NCI-H2107 treated with DMSO at 0.1 percent for 48 hours (cell line): ENCODE data around the gene FSTL4.

Source experiments
- DNase-seq: peaks from one replicate; lab custom pipeline; 2025; ENCODE audit not compliant: unreplicated experiment; lab: John Stamatoyannopoulos, UW

Gene FSTL4

DNA sequence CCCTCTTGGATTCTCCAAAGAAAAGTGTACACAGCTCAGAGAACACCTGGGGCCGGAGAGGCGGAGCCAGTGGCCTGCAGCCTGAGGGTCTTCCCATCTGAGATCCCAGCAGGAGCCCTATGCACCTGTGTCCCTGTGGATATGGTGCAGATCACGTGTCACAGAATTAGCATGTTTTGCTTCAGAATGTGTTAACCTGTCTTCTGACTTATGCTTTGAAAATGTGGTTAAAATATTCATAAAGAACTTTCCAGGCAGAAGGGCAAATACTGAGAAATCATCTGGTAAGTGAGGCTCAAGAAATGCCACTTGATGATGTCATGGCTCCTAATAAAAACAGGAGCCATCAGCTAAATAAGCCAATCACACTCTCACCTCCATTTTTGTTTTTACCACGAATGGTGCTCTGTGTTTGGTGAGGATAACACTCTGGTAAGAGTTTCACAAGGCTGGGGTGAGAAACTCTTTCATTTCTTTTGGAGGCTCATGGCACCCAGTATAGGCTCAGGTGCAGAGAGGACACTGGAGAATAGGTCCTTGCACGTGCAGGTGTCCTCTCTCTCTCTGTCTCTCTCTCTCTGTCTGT, 279.8 kb downstream of the FSTL4 start:
- no peak for DNase-seq

DNA sequence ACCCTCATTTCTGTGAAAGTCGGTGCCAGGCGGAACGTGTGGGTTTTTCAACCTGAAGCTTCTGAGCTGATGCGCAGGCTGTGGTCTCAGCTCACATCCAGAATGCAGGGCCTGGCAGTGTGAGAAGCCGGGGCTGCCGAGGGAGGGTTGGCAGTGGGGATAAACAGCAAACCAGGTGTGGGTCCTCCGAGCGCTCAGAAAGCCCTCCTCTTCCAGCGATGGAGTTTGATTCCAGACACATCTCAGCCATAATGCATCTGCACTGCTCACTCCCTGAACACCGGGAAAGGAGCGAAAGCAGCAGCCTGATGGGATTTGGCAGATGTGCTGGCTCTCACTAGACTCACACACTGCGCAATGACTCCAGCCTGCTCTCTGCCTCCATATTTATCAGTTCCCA, 280.4 kb downstream of the FSTL4 start:
- DNase-seq, result no peak

DNA sequence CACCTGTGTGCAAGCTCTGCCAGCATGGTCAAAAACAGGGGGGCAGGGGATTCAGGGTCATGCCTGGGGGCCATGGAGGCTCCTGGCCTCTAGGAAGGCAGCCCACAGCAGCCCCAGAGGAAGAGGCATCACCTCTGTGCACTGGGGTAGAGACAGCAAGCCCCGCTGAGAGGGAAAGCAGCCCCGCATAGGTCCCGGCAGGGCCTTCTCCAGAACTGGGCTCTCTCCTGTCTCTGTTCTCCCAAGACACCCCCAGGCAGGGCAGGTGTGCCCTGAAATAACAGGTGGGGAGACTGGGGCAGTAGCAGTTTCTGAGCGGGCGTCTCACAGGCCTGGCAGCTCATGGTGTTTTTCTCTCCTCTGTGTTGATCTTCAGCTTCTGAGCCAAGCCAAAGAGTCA, 281.4 kb downstream of the FSTL4 start:
- no peak for DNase-seq

DNA sequence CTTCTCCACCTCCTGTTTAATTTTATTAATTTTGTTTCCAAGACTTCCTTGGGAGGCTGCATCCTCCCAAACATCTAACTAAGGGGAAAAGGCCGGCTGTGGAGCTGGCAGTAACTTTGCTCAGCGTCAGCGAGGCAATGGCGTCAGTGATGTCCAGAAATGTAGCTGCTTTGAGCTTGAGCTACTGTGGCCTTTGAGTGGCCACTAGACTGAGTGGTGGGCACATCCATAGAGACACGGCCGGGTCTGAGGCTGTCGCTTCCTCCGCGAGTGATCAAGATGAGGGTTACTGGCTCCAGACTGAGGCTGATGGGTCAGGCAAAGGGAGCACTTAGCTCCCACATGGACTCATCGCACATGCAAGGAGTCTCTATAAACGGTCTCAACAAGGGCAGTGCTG, 283.5 kb downstream of the FSTL4 start:
- DNase-seq, result no peak

DNA sequence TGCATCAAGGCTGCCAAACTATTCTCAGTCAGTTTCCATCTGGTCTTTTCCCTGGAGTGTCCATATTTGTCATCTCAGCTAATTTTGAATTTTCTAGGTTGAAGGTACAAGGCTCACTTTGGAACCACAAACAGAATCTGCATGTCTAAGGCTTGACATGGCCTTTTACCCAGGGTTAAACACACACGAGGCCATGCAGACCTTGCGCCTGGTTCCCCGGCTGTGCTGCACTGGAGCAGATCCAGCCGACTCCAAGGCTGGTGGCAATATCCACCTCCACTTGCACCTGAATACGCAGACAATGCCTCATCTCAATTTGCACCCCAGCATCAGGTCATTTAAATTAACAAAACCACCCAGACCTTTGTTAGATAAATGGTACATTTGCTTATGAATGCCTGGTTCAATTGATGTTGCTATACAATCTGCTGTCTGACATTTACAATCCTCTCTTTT, 284.4 kb downstream of the FSTL4 start:
- no peak for DNase-seq

DNA sequence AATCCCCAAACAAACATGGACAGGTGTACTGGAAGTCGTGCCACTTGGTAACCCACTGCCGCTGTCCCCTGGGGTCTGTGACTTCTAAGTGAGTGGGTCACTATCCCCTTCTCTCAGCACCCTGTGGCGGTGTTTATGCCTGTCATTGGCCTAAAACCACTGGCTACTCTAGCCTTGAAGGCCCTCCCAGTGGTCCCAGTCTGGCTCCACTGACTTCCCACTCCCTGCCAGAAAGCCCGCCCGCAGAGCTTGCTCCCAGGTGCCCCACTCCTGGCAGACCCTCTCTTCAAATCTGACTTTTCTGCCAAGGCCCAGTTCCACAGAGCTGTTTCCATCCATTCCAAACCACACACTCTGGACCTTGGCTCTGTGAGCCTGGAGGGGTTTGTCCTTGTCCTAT, 286.0 kb downstream of the FSTL4 start:
- DNase-seq, result no peak

DNA sequence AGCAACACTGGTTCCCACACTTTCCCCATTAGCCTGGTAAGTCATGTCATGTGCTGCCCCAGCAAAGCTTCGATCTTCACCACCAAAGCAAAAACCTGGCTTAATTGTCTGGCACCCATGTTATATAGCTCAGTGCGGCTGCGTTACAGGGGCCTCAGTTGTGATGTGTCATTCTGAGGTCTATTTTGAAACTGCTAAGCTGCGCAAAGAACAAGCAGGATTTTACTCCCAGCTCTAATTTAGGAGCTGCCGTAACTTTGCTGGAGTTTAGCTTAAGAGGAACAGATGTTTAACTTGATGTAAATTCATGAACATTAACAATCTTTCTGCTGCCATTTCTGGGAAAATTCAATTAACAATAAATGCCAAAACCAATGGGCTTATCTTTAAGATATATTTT, 286.5 kb downstream of the FSTL4 start:
- no peak for DNase-seq

DNA sequence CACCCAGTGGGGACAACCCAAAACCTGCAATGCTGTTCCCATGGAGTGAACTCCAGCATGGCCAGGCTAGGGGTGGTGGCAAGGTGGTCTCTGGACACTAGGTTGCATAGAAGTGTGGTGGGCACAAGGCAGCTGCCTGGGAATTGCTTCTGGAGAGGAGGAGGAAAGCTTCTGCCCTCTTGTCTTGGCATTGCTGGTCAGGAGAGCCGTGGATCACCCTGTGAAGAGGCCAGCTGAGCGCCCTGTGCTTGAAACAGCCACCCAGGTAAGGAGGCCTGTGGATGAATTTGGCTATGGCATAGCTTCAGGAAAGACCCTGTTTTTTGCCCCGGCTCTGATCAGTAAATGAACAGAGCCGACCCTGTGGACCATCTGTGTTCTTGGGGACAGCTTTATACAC, 287.4 kb downstream of the FSTL4 start:
- no peak for DNase-seq

DNA sequence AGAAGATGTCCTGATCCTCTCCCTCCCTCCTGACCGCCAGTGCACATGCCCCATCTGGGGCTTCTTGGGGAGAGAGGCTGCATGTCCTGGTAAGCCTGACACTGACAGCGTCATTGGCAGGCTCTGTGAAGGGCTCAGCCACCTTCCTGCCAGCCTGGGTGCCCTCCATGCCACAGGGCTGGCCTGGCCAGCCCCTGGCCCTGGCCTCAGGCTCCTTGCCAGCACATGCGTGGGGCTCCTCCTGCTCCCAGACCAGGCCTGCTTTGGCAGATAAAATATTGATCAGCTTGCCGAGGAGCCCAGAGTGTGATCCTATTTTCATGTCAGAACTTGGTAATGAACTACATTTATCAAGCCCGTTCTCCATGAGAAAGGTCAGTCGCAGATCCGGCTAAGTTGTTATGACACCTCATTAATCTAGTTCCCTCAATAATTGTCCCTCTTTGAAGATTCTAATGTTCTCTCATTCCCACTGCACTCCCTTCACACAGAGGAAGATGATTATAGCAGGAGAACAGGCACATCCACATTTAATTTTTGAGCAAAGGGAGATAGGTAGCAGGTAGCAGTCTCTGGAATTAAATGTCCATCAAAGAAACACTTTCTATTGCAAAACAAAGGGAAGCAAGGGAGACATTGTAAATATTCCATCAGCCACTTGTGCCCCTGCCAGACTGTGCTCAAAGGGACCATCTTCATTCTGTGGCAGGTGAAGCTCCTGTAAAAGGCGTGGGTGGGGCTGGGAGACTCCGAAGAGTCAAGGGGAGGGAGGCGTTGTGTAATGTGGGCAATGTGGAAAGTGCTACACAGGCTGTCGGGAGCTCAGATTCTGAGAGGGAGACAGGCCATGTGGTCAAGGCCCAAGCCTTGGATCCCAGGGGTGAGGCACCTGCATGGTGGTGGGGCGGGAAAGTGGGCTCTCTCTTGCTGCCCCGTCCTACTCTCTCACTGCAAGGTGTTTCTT, 288.6 kb downstream of the FSTL4 start:
- no peak for DNase-seq

DNA sequence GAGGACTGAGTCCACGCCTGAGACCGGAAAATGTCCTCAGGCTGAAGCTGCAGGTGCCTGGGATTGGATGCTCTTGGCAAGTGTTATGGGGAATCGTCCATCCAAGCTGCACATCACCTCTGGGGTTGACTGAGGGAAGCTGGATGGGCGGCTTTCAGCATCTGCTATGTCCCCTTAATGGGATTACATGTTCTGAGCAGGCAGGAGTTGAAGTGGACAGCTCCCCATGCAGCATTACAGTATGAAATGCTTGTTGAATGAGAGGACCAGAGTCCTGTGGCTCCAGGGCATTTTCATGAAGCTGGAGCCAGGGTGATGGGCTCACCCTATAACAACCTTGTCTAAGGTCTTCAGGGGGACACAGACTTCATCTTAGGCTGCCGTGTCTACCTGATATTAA, 289.6 kb downstream of the FSTL4 start:
- no peak for DNase-seq

DNA sequence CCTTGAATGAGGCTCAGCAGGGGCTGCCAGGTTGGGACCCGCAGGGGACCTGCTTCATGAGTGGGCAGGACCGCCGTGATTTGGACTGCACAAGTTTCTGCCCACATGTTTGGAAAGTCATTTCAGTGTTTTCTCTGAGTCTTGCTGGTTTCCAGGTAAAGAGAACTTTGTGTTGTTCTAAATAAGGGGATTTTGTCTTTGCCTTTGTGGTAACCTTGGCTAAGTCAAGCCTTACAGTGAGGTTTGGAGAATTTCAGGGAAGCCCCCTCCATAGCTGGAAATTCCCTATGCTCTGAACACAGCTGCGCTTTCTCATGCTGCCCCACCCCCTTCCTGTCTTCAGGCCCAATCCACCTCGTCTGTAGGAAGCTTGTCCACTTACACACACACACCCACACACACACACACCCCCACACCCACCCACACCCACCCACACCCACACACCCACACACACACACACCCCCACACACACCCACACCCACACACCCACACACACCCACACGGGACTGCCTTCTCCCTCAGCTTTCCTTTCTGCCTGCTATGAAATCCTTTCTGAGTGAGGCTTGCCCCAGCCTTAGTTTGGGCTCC, 290.4 kb downstream of the FSTL4 start:
- no peak for DNase-seq

DNA sequence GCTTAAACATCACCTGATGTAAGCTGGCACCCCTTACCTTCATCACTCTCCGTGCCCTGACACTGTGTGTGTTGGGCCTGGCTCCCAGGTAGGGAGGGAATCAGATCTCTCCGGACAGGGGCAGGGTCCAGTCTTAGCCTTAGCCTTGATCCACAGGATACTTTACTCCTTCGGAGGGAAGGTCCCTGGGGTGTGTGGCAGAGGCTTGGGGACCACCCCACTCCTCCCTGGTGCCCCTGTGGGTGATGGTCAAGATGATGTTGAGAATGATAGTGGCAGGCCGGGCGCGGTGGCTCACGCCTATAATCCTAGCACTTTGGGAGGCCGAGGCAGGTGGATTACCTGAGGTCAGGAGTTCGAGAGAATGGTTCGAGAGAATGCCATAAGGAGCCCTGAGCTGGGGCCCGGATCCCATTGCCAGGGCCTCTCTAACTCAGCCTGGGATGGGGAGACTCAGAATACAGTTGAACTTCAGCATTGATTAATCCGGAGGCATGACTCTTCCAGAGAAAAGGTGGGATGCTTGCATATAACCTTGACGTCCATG, 291.0 kb downstream of the FSTL4 start:
- DNase-seq, result no peak

DNA sequence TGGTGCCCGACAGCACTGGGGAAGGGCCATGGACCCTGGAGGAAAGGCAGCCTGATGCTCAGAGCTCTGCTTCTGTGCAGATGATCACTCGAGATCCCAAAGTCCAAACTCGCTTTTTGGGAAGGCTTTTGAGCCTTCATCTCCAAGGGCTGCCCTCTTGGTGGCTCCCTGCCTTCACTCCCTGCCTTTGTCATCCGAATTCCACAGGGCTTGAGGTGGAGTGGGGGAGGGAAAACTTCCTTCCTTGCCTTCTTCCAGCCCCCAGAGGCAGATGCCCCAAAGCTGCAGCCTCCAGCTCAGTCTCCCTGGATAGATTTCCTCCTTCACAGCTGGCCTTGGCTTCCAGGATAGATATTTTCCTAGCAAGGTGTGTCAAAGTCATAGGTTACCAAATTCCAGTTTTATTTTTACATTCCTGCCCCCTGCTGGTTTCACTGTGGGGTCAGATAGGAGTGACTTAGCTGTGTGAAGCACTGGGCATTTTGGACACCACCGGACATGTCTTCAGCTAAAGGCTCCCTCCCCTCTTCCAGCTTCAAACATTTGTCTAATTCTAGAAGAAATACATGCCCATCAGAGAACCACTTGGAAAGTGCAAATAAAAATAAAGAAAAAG, 292.3 kb downstream of the FSTL4 start:
- DNase-seq, result no peak

DNA sequence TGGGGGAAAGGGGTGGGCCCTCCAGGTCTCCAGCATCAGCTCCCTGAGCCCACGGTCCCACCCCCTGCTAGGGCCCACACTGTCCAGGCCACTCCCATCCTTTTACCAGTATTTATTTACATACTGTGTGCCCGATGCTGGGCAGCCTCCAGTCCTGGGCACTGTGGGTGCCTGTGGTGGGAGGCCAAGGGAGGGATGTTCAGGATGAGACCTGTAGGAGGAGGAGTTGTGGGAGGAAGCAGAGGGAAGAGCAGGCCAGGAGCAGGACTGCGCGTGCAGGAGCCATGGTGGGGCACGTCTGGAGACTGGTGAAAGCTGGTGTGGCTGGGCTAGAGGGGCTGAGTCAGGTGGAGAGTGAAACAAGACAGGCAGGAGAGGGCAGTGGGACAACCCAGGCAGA, 293.1 kb downstream of the FSTL4 start:
- no peak for DNase-seq

DNA sequence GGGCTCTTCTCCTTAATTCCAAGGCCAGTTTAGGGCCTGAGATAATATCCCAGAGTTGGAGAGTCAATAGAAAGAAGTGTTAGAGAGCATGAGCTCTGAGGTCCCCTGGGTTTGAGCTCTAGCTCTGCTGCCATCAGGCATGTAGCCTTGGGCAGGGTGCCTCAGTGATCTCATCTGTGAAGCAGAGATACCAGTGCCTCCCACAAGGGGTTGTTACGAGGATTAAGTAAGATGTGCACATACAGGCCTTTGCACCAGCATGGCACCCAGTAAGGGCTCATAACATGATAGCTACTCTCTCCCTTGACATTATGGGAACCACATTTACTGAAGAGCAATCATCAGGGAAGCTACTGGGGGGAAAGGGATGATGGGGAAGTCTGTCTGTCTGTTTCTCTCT, 294.8 kb downstream of the FSTL4 start:
- DNase-seq, result no peak

DNA sequence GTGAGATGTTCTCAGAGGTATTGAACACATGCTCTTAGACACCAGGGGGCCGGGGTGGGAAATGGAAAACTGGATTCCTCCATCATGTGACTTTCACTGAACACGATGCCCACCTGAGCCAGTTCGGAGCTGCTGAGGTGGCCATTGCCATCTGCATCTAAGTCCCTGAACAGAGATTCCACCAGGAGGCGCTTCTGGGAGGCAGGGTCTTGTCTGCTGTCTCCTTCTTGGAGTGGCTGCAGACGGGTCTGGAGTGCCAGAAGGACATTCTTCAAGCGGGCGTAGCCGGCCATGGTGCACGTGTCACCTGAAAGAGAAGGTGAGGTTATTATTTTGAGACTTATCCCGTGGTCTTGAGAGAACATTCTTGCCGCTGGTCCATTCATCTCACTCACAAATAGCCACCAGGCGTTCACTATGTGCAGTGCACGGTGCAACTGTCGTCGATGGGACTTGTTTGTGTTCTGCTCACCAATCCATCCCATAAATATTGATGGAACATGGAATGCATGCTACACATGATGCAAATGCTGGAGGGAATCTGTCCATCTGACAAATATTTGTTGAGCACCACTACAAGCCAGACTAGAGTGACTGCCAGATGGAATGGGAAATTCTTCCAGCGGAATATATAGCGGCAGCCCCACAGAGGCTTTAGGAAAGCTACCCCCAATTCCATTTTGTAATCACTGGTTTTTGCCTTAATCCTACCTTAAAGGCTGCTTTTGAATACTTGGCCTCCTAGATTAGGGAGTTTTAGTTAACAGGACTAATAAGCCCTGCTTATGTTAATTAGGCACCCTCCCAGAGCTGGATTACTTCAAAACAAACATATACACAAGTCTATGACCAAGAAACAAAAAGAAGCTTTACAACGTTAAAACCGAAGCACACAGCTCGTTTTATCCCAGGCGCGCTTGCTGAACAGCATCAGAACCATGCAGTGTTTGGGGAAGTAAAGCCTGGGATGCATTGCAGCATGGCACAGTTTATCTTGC, 295.7 kb downstream of the FSTL4 start:
- no peak for DNase-seq

DNA sequence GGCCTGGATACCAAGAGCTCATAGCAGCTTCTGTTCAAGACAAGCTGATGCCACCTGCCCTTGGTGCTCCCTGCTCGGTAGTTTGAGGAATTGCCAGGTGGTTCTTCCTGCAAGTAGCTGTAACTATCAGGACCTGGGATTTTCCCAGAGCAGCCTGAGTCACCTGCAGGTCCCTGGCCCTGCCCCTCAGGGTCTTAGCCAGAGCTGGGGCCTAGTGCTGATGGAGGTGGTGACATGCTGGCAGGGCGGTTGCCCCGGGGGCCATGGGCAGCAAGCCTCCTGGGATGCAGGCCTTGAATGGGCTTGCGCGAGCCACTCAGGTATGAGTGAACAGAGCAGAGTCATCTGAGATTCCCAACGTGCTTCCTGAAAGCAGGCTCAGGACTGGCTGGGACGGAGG, 298.3 kb downstream of the FSTL4 start:
- no peak for DNase-seq

DNA sequence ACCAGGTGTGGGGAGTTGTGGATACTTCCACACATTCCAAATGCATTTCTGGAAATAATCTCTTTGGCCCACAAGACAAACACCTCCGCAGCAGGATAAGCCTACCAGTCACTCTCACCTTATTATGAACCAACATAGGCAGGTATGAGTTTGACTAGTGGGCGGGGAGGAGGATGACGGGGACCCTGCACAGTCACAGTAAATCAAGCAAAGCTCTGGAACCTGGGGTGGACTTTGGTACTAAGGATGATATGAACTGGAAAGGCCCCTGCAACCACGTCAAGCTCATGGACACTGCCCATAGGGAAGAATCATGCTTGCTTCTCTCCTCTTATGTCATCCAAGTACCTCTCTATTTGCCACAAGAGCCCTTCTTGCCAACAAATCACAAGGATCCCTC, 301.2 kb downstream of the FSTL4 start:
- no peak for DNase-seq

DNA sequence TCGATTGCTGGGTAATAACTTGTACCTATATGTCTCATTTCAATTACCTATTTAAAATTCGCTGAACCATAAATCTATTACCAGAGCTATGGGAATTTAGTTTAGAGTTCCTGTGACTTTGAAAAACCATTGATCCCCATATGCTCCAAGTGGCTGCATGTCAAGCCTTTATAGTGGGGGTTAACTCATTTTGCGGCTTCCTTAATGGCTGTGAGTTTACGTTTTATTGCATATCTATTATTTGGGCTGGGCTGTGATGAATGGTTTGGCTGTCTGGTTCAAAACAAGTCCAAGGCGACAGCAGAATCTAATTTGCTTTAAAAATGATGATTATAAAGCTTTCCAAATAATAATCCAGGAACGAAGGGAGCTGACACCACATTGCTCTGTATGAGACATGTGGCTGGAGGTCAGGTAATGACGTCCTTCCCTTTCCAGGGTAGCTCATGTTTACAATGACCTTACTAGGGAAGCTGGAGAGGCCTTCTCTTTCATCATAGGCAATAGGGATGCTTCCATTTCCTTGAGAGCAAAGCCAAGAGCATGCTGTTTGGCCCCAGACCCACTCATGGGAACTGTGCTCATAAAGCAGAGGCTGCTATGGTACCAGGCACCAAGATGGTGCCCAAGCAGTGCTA, 302.2 kb downstream of the FSTL4 start:
- no peak for DNase-seq
